ENCODE measurements around the gene C17orf78.
"Not testable (repeated sequence)": the region's sequence is repeated elsewhere in the genome, so short reads cannot be mapped to it uniquely, and the experiment has no call there.

C17orf78 gene

DNA sequence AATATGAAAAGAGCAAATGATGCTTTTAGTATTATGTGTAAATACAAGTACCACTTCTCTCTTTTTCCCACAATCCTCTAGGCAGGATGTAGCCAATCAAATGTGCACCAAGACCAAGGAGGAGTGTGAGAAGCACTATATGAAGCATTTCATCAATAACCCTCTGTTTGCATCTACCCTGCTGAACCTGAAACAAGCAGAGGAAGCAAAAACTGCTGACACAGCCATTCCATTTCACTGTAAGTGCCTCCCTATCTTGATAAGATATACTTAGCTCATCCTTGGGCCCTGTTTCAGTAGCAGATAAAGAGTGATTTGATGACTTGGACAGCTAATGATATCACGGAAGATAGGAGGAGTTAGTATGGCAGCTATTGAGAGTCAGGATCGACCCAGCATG lies 64.6 kb downstream of the C17orf78 start:
- H3K4me3 ChIP-seq (ENCODE audit: low read depth, low read length), result no peak overlapping the region
- TF ChIP-seq, protein P1, sequence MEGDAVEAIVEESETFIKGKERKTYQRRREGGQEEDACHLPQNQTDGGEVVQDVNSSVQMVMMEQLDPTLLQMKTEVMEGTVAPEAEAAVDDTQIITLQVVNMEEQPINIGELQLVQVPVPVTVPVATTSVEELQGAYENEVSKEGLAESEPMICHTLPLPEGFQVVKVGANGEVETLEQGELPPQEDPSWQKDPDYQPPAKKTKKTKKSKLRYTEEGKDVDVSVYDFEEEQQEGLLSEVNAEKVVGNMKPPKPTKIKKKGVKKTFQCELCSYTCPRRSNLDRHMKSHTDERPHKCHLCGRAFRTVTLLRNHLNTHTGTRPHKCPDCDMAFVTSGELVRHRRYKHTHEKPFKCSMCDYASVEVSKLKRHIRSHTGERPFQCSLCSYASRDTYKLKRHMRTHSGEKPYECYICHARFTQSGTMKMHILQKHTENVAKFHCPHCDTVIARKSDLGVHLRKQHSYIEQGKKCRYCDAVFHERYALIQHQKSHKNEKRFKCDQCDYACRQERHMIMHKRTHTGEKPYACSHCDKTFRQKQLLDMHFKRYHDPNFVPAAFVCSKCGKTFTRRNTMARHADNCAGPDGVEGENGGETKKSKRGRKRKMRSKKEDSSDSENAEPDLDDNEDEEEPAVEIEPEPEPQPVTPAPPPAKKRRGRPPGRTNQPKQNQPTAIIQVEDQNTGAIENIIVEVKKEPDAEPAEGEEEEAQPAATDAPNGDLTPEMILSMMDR (IDR thresholded peaks at IDR 0.05; ENCODE audit: control insufficient read depth, extremely low read depth, insufficient read depth), result no peak
- no peak for DNase-seq (ENCODE audit: low read depth)

DNA sequence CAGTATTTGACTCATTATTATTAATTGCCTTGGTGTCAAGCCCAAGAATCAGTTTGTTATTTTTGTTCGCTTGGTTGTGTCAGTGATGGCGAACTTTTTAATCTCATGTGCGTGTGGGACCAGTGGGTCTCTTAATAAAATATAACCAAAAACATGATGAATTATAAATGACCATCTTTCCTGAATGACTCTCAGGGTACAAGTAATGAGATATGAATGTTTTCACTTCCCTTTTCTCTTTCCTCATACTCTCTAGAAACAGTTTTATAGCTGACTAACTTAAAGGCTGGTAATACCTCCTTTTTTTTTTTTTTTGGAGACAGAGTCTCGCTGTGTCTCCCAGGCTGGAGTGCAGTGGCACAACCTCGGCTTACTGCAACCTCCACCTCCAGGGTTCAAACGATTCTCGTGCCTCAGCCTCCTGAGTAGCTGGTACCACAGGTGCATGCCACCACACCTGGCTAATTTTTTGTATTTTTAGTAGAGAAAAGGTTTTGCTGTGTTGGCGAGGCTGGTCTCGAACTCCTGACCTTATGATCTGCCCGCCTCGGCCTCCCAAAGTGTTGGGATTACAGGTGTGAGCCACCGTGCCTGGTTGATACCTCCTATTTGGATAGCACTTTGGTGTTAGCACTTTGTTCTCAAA lies 65.7 kb downstream of the C17orf78 start:
- H3K4me3 ChIP-seq (ENCODE audit: low read depth, low read length); DNase-seq (ENCODE audit: low read depth): not testable (repeated sequence)
